Mesenchymal stem cell (in vitro differentiated cells and primary cell): ENCODE data around the gene ARL9.
A peak's percentile ranks its signal among the peaks of the same experiment; 100 is the strongest.
"Not testable (repeated sequence)": the region's sequence is repeated elsewhere in the genome, so short reads cannot be mapped to it uniquely, and the experiment has no call there.

Experiments used
- DNase-seq: peaks from one replicate; pipeline ENCODE4 v3.0.0-alpha.2; 2013
- H2AFZ ChIP-seq: one replicate; pipeline ENCODE4 v1.6.1; 2013; ENCODE audit warnings: low read depth, mild to moderate bottlenecking, control low read depth, inconsistent platforms, low read length, moderate library complexity
- H2AK5ac ChIP-seq: 2 replicates; pipeline ENCODE4 v1.6.1; 2013; ENCODE audit warnings: low read length, moderate library complexity, mild to moderate bottlenecking, inconsistent platforms; ENCODE audit not compliant: severe bottlenecking
- H2BK120ac ChIP-seq: one replicate; pipeline ENCODE4 v1.6.1; 2013; ENCODE audit warnings: low read depth, mild to moderate bottlenecking, inconsistent platforms, low read length, moderate library complexity
- H2BK12ac ChIP-seq, 2 experiments: one replicate each; pipeline ENCODE4 v1.6.1; 2013; ENCODE audit warnings: inconsistent platforms in 2 of 2, low read length in 2 of 2, mild to moderate bottlenecking in 2 of 2, moderate library complexity in 2 of 2, control low read depth in 1 of 2
- H2BK15ac ChIP-seq: one replicate; pipeline ENCODE4 v1.6.1; 2013; ENCODE audit warnings: mild to moderate bottlenecking, low read depth, inconsistent platforms; ENCODE audit not compliant: poor library complexity, severe bottlenecking
- H2BK5ac ChIP-seq: 2 replicates; pipeline ENCODE4 v1.6.1; 2013; ENCODE audit warnings: low read depth, mild to moderate bottlenecking, low read length, control low read depth, inconsistent platforms; ENCODE audit not compliant: poor library complexity, severe bottlenecking
- H3K14ac ChIP-seq, 2 experiments: one replicate each; pipeline ENCODE4 v1.6.1; 2013; ENCODE audit warnings: inconsistent platforms in 2 of 2, low read length in 2 of 2, control low read depth in 1 of 2, mild to moderate bottlenecking in 1 of 2, moderate library complexity in 1 of 2
- H3K18ac ChIP-seq, 2 experiments: one replicate each; pipeline ENCODE4 v1.6.1; 2013; ENCODE audit warnings: inconsistent platforms in 2 of 2, low read length in 2 of 2, control low read depth in 1 of 2, low read depth in 1 of 2, mild to moderate bottlenecking in 1 of 2
- H3K23ac ChIP-seq, 2 experiments: one replicate each; pipeline ENCODE4 v1.6.1; 2013; ENCODE audit warnings: inconsistent platforms in 2 of 2, low read length in 2 of 2, mild to moderate bottlenecking in 2 of 2, moderate library complexity in 2 of 2, control low read depth in 1 of 2
- H3K27ac ChIP-seq: 2 replicates; pipeline ENCODE4 v1.5.1; 2013; ENCODE audit warnings: mild to moderate bottlenecking, moderate library complexity, low read length, control low read depth, inconsistent platforms; ENCODE audit not compliant: poor library complexity, severe bottlenecking
- H3K27me3 ChIP-seq, 2 experiments: 2 replicates each; pipeline versions ENCODE4 v1.6.1 to v1.7.0; 2013; ENCODE audit warnings: low read length in 2 of 2, mild to moderate bottlenecking in 2 of 2, moderate library complexity in 2 of 2, control low read depth in 1 of 2, inconsistent platforms in 1 of 2; ENCODE audit not compliant: control insufficient read depth in 1 of 2, insufficient read depth in 1 of 2
- H3K36me3 ChIP-seq, 2 experiments: 2 replicates each; pipeline versions ENCODE4 v1.6.1 to v1.7.0; 2013; ENCODE audit warnings: low read length in 2 of 2, control low read depth in 1 of 2, inconsistent platforms in 1 of 2, low read depth in 1 of 2, mild to moderate bottlenecking in 1 of 2; ENCODE audit not compliant: insufficient read depth in 2 of 2, control insufficient read depth in 1 of 2
- H3K4ac ChIP-seq, 2 experiments: one replicate each; pipeline ENCODE4 v1.6.1; 2013; ENCODE audit warnings: inconsistent platforms in 2 of 2, low read length in 2 of 2, mild to moderate bottlenecking in 2 of 2, moderate library complexity in 2 of 2, control low read depth in 1 of 2, low read depth in 1 of 2
- H3K4me1 ChIP-seq: 2 replicates; pipeline ENCODE4 v1.6.1; 2013; ENCODE audit warnings: low read depth, low read length, control low read depth; ENCODE audit not compliant: control insufficient read depth, insufficient read depth
- H3K4me2 ChIP-seq: 2 replicates; pipeline ENCODE4 v1.6.1; 2013; ENCODE audit warnings: low read length, mild to moderate bottlenecking, inconsistent platforms; ENCODE audit not compliant: poor library complexity, severe bottlenecking
- H3K4me3 ChIP-seq, 2 experiments: 2 replicates each; pipeline versions ENCODE4 v1.5.1 to v1.7.0; 2013; ENCODE audit warnings: low read length in 2 of 2, mild to moderate bottlenecking in 2 of 2, control low read depth in 1 of 2, low read depth in 1 of 2; ENCODE audit not compliant: insufficient read depth in 1 of 2
- H3K79me1 ChIP-seq: replicated peaks from 2 replicates; pipeline ENCODE4 v1.6.1; 2013; ENCODE audit warnings: mild to moderate bottlenecking, control low read depth, low read length, inconsistent platforms; ENCODE audit not compliant: poor library complexity, severe bottlenecking
- H3K9ac ChIP-seq: 2 replicates; pipeline ENCODE4 v1.7.0; 2013; ENCODE audit warnings: mild to moderate bottlenecking, low read length, moderate library complexity
- H3K9me3 ChIP-seq: 2 replicates; pipeline ENCODE4 v1.7.0; 2013; ENCODE audit warnings: mild to moderate bottlenecking, low read length; ENCODE audit not compliant: control insufficient read depth
- H4K8ac ChIP-seq: one replicate; pipeline ENCODE4 v1.6.1; 2013; ENCODE audit warnings: inconsistent platforms, mild to moderate bottlenecking, low read length, moderate library complexity
- H4K91ac ChIP-seq: one replicate; pipeline ENCODE4 v1.6.1; 2013; ENCODE audit warnings: mild to moderate bottlenecking, low read length, inconsistent platforms
- WGBS: methylation state at CpG from one replicate; pipeline ENCODE4 v1.1.7; 2013; ENCODE audit warnings: mixed read lengths; 5-methylcytosine and 5-hydroxymethylcytosine counted together

The ARL9 gene

GRCh38 chr4:56464581-56464980 lies 41.0 kb upstream of the ARL9 start:
- peaks cover 4% of the 10 kb centered on the region for H3K4me1 ChIP-seq
- no peak for DNase-seq
- no peak overlapping the region for H3K4ac ChIP-seq
- H3K9me3 ChIP-seq = no peaks in the 10 kb centered on the region
- no peak overlapping the region for H3K23ac ChIP-seq
- H3K36me3 ChIP-seq = peaks cover 12 to 43% of the 10 kb centered on the region in 2 experiments
- 96% methylated on average over 3 of the region's 3 CpGs for WGBS
- H3K4me3 ChIP-seq = no peak overlapping the region
- no peak overlapping the region for H2BK15ac ChIP-seq
- H3K14ac ChIP-seq = no peak overlapping the region
- no peak overlapping the region for H3K9ac ChIP-seq
- H3K4me2 ChIP-seq = no peak overlapping the region
- H2BK5ac ChIP-seq = no peak overlapping the region
- H3K27ac ChIP-seq = no peak overlapping the region
- H4K91ac ChIP-seq = no peak overlapping the region
- no peak overlapping the region for H2BK120ac ChIP-seq
- H4K8ac ChIP-seq = no peak overlapping the region
- H3K79me1 ChIP-seq = peaks cover 11% of the 10 kb centered on the region
- H3K27me3 ChIP-seq = no peaks in the 10 kb centered on the region
- no peak overlapping the region for H3K18ac ChIP-seq
- no peak overlapping the region for H2AK5ac ChIP-seq
- H2BK12ac ChIP-seq = no peak overlapping the region
- H2AFZ ChIP-seq = no peak overlapping the region

DNA sequence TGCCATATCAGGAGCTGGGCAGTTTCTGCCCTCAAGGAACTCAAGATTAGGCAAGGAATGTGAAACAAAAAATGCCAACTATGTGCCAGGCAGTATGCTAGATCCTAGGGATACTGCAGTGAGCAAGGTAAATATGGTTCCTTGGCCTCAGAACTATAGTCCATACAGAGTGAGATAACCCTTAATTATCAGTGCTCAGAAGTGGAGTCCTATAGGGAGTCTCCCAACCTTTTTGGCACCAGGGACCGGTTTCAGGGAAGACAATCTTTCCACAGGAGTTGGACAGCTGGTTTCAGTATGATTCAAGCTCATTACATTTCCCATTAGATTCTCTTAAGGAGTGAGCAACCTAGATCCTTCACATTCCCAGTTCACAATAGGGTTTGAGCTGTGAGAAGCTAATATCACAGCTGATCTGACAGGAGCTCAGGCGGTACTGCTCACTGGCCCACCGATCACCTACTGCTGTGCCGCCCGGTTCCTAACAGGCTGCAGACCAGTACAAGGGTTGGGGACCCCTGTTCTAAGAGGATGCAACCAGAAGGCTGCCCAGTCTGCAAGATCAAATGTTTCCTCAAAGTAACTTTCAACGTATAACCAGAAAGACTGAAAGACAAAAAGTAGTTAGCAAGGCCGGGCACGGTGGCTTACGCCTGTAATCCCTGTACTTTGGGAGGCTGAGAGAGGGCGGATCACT lies 39.8 kb upstream of the ARL9 start:
- H2BK12ac ChIP-seq = no peak overlapping the region
- peak overlapping the region in 1 of 2 experiments; percentile 19 for H3K18ac ChIP-seq
- H2BK15ac ChIP-seq = no peak overlapping the region
- H2BK120ac ChIP-seq = no peak overlapping the region
- H3K4me2 ChIP-seq = peak overlapping the region; percentile 49
- no peak overlapping the region for H2BK5ac ChIP-seq
- H3K4me3 ChIP-seq = peak overlapping the region; percentile 8 to 95
- peak overlapping the region; percentile 86 for H4K8ac ChIP-seq
- H3K27ac ChIP-seq = peak overlapping the region; percentile 1
- 78% methylated on average over 9 of the region's 10 CpGs for WGBS
- H2AFZ ChIP-seq = no peak overlapping the region
- no peaks in the 10 kb centered on the region for H3K27me3 ChIP-seq
- H3K9ac ChIP-seq = peak overlapping the region; percentile 99
- H3K79me1 ChIP-seq = peaks cover 6% of the 10 kb centered on the region
- H2AK5ac ChIP-seq = peak overlapping the region; percentile 49
- H3K23ac ChIP-seq = peak overlapping the region in 1 of 2 experiments; percentile 6
- peaks cover 5 to 41% of the 10 kb centered on the region in 2 experiments for H3K36me3 ChIP-seq
- no peak overlapping the region for H3K14ac ChIP-seq
- H3K9me3 ChIP-seq = no peaks in the 10 kb centered on the region
- H3K4me1 ChIP-seq = peaks cover 4% of the 10 kb centered on the region
- no peak overlapping the region for H4K91ac ChIP-seq
- peak; percentile 36 for DNase-seq
- H3K4ac ChIP-seq = peak overlapping the region in 1 of 2 experiments; percentile 92

DNA sequence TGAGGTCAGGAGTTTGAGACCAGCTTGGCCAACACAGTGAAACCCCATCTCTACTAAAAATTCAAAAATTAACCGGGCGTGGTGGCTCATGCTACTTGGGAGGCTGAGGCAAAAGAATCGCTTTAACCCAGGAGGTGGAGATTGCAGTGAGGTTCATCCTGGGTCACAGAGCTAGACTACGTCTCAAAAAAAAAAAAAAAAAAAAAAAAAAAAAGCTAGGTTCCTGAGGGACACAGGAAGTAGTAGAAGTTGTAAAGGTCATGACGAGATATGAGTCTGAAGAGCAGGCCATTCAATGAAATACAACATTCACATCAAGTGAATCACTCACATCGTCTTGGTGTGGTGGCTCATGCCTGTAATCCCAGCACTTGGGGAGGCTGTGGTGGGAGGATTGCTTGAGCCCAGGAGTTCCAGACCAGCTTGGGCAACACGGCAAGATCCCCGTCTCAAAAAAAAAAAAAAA lies 39.3 kb upstream of the ARL9 start:
- H2AK5ac ChIP-seq = peak overlapping the region; percentile 20
- peak overlapping the region; percentile 11 for H3K27ac ChIP-seq
- not testable (repeated sequence) for H4K91ac ChIP-seq, H3K14ac ChIP-seq, H3K4ac ChIP-seq, H2BK120ac ChIP-seq, H3K9me3 ChIP-seq, H3K27me3 ChIP-seq, H2BK15ac ChIP-seq, H2AFZ ChIP-seq, H3K79me1 ChIP-seq, H3K4me1 ChIP-seq, H3K18ac ChIP-seq, H2BK5ac ChIP-seq, H4K8ac ChIP-seq, H3K23ac ChIP-seq, H2BK12ac ChIP-seq
- 37% methylated on average over 5 of the region's 8 CpGs for WGBS
- H3K4me3 ChIP-seq = peak overlapping the region; percentile 53 to 95
- H3K9ac ChIP-seq = peak overlapping the region; percentile 99
- H3K36me3 ChIP-seq = peaks cover 6 to 40% of the 10 kb centered on the region in 2 experiments
- H3K4me2 ChIP-seq = peak overlapping the region; percentile 75
- DNase-seq = peak; percentile 83

DNA sequence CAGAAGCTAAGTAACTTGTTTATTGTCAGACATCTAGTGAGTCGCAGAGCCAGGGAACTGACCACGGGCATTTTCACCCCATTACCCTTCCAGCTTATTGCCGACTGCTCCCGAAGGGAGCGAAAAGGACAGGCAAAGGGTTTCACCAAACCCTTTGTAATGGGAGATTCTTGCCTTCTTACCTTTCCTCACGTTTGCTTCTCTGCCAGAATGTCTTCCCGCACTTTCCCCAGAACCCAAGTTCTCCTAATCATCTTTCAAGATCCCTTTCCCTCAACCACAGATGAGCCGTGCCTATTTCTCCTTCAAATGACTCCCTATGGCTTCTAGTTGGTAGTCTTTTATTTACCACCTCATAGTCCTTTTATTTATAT lies 38.7 kb upstream of the ARL9 start:
- H3K4ac ChIP-seq = peak overlapping the region; percentile 0 to 51
- H3K4me2 ChIP-seq = peak overlapping the region; percentile 75
- H2BK5ac ChIP-seq = peak overlapping the region; percentile 35
- H3K36me3 ChIP-seq = peaks cover 6 to 40% of the 10 kb centered on the region in 2 experiments
- peak overlapping the region; percentile 87 to 95 for H3K4me3 ChIP-seq
- peak overlapping the region; percentile 54 for H3K27ac ChIP-seq
- H3K14ac ChIP-seq = no peak overlapping the region
- WGBS = under 1% methylated on average over 8 of the region's 8 CpGs
- H3K27me3 ChIP-seq = no peaks in the 10 kb centered on the region
- H3K4me1 ChIP-seq = peaks cover 4% of the 10 kb centered on the region
- peaks cover 8% of the 10 kb centered on the region for H3K79me1 ChIP-seq
- no peak overlapping the region for H2BK12ac ChIP-seq
- DNase-seq = no peak
- no peak overlapping the region for H2AFZ ChIP-seq
- no peaks in the 10 kb centered on the region for H3K9me3 ChIP-seq
- peak overlapping the region; percentile 27 for H2BK120ac ChIP-seq
- H4K8ac ChIP-seq = peak overlapping the region; percentile 59
- H3K9ac ChIP-seq = peak overlapping the region; percentile 99
- peak overlapping the region; percentile 71 for H2AK5ac ChIP-seq
- no peak overlapping the region for H2BK15ac ChIP-seq
- H3K18ac ChIP-seq = peak overlapping the region; percentile 32 to 85
- H3K23ac ChIP-seq = peak overlapping the region in 1 of 2 experiments; percentile 90
- H4K91ac ChIP-seq = no peak overlapping the region
